Bronchial epithelial cell (primary cell): ENCODE results near the gene IL4R. TPM values are rescaled to one million over a fixed set of nuclear protein-coding genes. Genes with fewer than 3 reads are reported as not detected.

ENCODE experiments used
- DNase-seq: peaks from one replicate; pipeline ENCODE4 v3.0.0-alpha.2; 2010; ENCODE audit warnings: low read depth
- FAIRE-seq: peaks from 2 replicates; lab custom pipeline; 2011; peaks lifted over from hg19 to GRCh38; lab: Jason Lieb, UNC
- H3K27me3 ChIP-seq: 2 replicates; pipeline ENCODE4 v1.5.1; 2011; ENCODE audit warnings: low read length; ENCODE audit not compliant: control insufficient read depth, insufficient read depth
- H3K36me3 ChIP-seq: 2 replicates; pipeline ENCODE4 v1.5.1; 2011; ENCODE audit warnings: low read length; ENCODE audit not compliant: control insufficient read depth, insufficient read depth
- H3K4me3 ChIP-seq: 2 replicates; pipeline ENCODE4 v1.5.1; 2011; ENCODE audit warnings: mild to moderate bottlenecking, low read depth, low read length, control low read depth
- CTCF ChIP-seq: IDR thresholded peaks from 2 replicates; pipeline ENCODE4 v1.5.1; 2011; ENCODE audit warnings: mild to moderate bottlenecking, moderate library complexity, low read length, control low read depth, inconsistent platforms; ENCODE audit not compliant: insufficient read depth, severe bottlenecking
- total RNA-seq: library from RNA; depleted of rRNA; stranded (reverse); fragments of >200 nt; gene quantifications from 2 replicates; pipeline ENCODE4 v1.2.1, GENCODE V29; 2014

The IL4R gene
- total RNA-seq, 1 donor from 2014 or later, result 25.8 TPM

GRCh38 chr16:27373312-27373711, 59.5 kb downstream of the IL4R start:
- Histone ChIP-seq H3K36me3 (no peaks in the 10 kb centered on the region), H3K27me3 (no peaks in the 10 kb centered on the region), H3K4me3 (no peak overlapping the region)
- DNase-seq, result no peak
- FAIRE-seq, result no peak
- no peak for TF ChIP-seq CTCF

GRCh38 chr16:27374221-27374803, 60.5 kb downstream of the IL4R start:
- DNase-seq (no peak), FAIRE-seq (no peak)
- TF ChIP-seq CTCF, result no peak
- Histone ChIP-seq H3K4me3 (no peak overlapping the region), H3K27me3 (no peaks in the 10 kb centered on the region), H3K36me3 (no peaks in the 10 kb centered on the region)

- Histone ChIP-seq H3K36me3 (no peaks in the 10 kb centered on the region), H3K4me3 (no peak overlapping the region), H3K27me3 (no peaks in the 10 kb centered on the region)
- peak; percentile 46 for TF ChIP-seq CTCF
- DNase-seq, result peak; percentile 81
- peak; percentile 40 for FAIRE-seq
These were observed 61.1 kb downstream of the IL4R start for GRCh38 chr16:27374804-27375425.

GRCh38 chr16:27377666-27378485, 64.1 kb downstream of the IL4R start:
- no peak for TF ChIP-seq CTCF
- Histone ChIP-seq H3K4me3 (no peak overlapping the region), H3K36me3 (no peaks in the 10 kb centered on the region), H3K27me3 (no peaks in the 10 kb centered on the region)
- DNase-seq (no peak), FAIRE-seq (peak; percentile 73)

GRCh38 chr16:27378871-27379481, 65.2 kb downstream of the IL4R start:
- DNase-seq, result no peak
- Histone ChIP-seq H3K36me3 (no peaks in the 10 kb centered on the region), H3K4me3 (no peak overlapping the region), H3K27me3 (no peaks in the 10 kb centered on the region)
- FAIRE-seq, result no peak
- TF ChIP-seq CTCF, result no peak
